Endometrium (tissue), 2 donors: Measurements from ENCODE around the gene TSPAN33.
"Not testable (repeated sequence)": the region's sequence is repeated elsewhere in the genome, so short reads cannot be mapped to it uniquely, and the experiment has no call there.

Experiments
- FAIRE-seq: peaks from 2 replicates; lab custom pipeline; 2012; peaks lifted over from hg19 to GRCh38; lab: Jason Lieb, UNC
- donor health status: control.
- donor health status: control.

TSPAN33 gene

GRCh38 chr7:129170441-129171021 is 26.0 kb downstream of the TSPAN33 start:
- FAIRE-seq, result no peak

- FAIRE-seq, result not testable (repeated sequence)
Observed at GRCh38 chr7:129173861-129174260, 29.4 kb downstream of the TSPAN33 start.

- FAIRE-seq, result no peak
Observed at GRCh38 chr7:129176916-129177710, 32.6 kb downstream of the TSPAN33 start.

- no peak for FAIRE-seq
Observed at GRCh38 chr7:129184981-129185670, 40.6 kb downstream of the TSPAN33 start.

GRCh38 chr7:129186749-129187260 is 42.3 kb downstream of the TSPAN33 start:
- FAIRE-seq, result no peak

- no peak for FAIRE-seq
Observed at GRCh38 chr7:129187681-129188371, 43.3 kb downstream of the TSPAN33 start.

- FAIRE-seq, result no peak
Observed at GRCh38 chr7:129188372-129188891, 43.9 kb downstream of the TSPAN33 start, which contains the start of gene SMO. SMO (plus strand) TSS chr7:129188633; CDS start chr7:129189152, 519 bp downstream.

- no peak for FAIRE-seq
Observed at GRCh38 chr7:129188892-129189660, 44.6 kb downstream of the TSPAN33 start.

GRCh38 chr7:129189661-129190310 is 45.3 kb downstream of the TSPAN33 start:
- no peak for FAIRE-seq

GRCh38 chr7:129191272-129191671 is 46.8 kb downstream of the TSPAN33 start:
- FAIRE-seq, result no peak

GRCh38 chr7:129193892-129194291 is 49.4 kb downstream of the TSPAN33 start:
- FAIRE-seq, result no peak

GRCh38 chr7:129197771-129198170 is 53.3 kb downstream of the TSPAN33 start:
- FAIRE-seq, result no peak

GRCh38 chr7:129199406-129199805 is 54.9 kb downstream of the TSPAN33 start:
- FAIRE-seq, result no peak

GRCh38 chr7:129202058-129202777 is 57.7 kb downstream of the TSPAN33 start:
- no peak for FAIRE-seq

- no peak for FAIRE-seq
Observed at GRCh38 chr7:129203050-129203741, 58.7 kb downstream of the TSPAN33 start.

GRCh38 chr7:129205126-129205818 is 60.8 kb downstream of the TSPAN33 start:
- FAIRE-seq, result no peak

- FAIRE-seq, result no peak
Observed at GRCh38 chr7:129205987-129206785, 61.7 kb downstream of the TSPAN33 start.

GRCh38 chr7:129208667-129209066 is 64.2 kb downstream of the TSPAN33 start:
- no peak for FAIRE-seq
